Lung microvascular endothelial cell (primary cell): Measurements from ENCODE around the gene MYO3A. TPM values are rescaled to one million over a fixed set of nuclear protein-coding genes. Genes with fewer than 3 reads are reported as not detected.

ENCODE experiments used
- DNase-seq, 2 donors: peaks; one replicate each; pipeline versions ENCODE4 v3.0.0 to v3.0.0-alpha.2; 2010; ENCODE audit warnings: low read depth in 2 of 2
- total RNA-seq: library from RNA; depleted of rRNA; stranded (reverse); fragments of >200 nt; gene quantifications from 2 replicates; pipeline ENCODE4 v1.2.1, GENCODE V29; 2014

The MYO3A gene
- not detected in 2 replicates for total RNA-seq

DNA sequence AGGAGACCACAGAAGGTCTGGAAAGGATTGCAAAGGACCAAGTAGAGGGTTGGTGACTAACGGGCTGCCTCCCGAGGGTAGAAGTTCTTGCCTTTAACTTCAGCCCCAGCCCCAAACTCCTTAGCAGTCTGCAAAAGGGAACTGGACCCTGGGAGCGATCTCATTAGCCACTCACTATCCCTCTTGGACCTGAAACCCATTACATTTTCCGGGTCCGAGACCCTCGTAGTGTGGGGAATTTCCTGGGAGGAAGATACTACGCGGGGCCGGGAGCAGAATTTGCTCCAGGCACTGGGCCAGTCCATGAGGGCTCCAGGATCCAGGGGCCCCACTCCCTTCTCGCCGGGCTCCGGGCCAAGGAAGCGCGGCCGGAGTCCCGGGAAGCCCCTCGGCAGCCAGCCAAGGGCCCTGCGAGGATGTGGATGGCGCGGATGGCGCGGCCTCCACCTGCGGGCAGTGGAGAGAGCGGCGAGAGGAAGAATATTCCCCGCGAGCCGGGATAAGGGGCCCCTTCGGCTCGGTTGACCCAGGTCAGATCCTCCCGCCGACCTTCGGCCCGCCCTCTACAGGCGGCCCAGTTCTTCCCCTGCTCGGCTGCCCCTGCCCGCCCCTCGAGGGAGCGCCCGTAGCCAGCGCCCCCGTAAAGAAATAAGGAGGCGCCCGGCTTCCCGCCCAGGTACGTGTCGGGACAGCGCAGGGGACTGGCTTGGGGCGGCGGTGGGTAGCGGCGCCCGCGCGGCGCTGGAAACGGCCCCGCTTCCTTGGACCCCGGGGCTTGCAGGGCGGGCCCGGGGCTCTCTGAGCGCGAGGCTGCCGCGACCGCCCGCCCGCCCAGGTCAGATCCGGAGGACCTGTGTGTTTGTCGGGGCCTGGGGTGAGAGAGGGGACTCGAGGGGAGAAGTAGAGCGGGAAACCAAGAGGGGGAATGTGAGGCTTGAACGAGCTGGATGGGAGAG, at the start of gene MYO3A:
TSS of gene MYO3A (plus strand) at position 577 of the 956 bp plus-strand sequence. CDS start 17,882 bp downstream, outside the sequence.
- no peak for DNase-seq

DNA sequence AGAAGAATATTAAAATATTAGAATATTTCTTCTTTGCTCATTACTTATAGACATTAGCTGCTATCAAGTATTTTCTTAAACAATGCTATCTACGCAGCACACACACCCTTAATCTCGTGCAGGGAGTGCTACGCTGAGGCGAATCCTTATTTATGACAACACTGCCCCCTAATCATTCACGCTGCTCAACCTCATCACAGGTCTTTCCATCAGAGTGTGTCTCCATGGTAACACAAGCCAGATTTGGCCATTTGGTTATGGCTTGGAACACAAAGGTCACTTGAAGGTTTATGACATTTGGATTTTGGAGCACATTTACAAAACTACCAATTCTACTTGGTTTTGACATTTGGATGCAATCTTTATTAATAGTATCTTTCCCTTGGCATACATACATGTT, 45.4 kb upstream of the MYO3A start:
- no peak for DNase-seq

DNA sequence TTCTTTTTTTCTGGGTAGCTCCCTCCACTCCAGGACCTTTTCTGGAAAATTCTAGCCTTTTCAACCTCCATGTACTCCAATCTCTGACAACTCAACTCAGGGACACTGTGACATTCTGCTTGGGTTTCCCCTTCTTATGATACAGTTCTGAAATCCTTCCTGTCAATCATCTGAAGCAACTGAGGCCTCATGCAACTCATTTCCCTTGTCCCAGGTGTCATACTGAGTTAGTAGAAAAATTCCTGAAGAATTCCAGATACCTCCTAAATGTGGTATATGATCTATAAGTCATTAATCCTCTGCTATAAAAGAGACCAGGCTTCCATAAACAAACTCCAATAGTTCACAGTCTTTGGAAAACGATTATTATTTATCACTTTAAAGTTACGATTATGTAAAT, 43.0 kb upstream of the MYO3A start:
- no peak for DNase-seq

- no peak for DNase-seq
Measured at GRCh38 chr10:25895856-25896255, 38.2 kb upstream of the MYO3A start.

GRCh38 chr10:25896421-25896820, 37.6 kb upstream of the MYO3A start:
- DNase-seq = no peak

- DNase-seq = no peak
Measured at GRCh38 chr10:25899304-25899703, 34.7 kb upstream of the MYO3A start.

DNA sequence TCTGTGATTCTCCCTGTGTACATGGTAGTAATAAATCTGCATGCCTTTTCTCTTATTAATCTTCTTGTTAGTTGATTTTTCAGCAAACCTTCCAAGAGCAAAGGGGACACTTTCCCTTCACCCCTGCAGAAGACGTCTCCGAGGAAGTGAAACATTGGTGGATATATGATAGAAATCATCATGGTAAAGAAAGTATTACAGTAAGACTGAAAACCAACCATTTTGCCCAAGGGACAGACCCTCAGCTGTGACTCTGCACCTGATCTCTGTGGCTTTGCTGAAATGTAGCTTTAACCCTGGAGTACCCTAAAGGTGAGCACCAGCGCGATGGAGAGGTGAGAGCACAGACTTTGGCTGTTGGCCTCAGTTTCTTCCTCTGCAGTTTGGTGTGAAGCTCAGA, 32.8 kb upstream of the MYO3A start:
- no peak for DNase-seq

DNA sequence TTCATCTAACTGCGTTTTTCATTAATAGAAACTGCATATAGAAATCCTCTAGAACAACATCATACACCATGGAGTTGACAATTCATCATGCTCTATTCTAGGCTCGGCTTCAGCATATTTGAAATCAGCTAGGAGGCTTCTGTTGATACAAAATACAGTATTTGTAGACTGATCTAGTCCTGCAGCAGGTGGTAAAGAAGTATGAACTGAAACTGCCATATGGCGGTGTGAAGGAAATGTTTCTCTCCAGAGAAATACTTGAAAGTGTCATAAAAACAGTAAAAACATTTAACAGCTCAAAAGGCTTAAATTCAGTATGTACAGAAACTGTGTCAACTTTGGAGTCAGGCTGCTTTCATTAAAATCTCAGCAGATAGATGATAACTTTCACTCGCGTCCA, 32.0 kb upstream of the MYO3A start:
- DNase-seq = no peak

DNA sequence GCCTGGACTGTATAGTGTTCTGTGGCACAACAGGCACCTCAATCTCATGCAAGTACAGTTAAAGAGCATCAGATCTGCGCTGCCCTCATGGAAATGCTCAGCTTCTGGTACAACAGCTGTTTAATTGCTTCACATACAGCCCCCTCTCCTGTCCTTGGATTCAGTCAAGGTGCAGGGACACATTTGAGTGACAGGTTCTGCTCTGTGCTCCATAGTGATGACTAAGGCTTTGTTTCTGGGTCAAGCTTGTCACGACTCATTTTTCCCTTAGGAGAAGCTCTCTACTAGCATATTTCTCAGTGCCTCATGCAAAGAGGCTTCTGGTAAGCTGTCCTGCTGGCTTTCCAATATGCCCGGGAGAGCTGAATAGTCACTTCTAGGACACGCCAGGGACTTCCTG, 26.8 kb upstream of the MYO3A start:
- no peak for DNase-seq

DNA sequence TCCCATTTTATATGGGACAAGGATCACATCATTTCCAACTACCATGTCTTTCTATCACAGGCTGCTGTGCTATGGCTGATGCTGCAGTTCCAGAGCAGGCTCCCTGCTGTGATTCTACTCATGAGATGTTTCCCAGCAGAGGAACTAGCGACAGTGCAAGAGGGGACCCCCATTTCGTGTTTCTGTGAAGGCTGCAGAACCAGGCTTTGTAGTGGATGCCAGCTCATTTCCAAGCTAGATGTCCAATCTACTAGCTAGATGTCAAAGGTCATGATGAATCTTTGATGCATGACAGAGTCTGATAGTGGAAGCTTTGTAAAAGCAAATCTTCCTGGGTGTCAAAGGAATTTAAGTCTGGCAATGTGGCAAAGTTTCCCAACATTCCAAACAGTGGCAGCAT, 21.2 kb upstream of the MYO3A start:
- no peak for DNase-seq

GRCh38 chr10:25914776-25915175, 19.3 kb upstream of the MYO3A start:
- no peak for DNase-seq

GRCh38 chr10:25934621-25935139, 651 bp downstream of the MYO3A start:
- no peak for DNase-seq

GRCh38 chr10:25938405-25938804, 4.4 kb downstream of the MYO3A start:
- DNase-seq = no peak

- DNase-seq = no peak
Measured at GRCh38 chr10:25944771-25945170, 10.7 kb downstream of the MYO3A start.

DNA sequence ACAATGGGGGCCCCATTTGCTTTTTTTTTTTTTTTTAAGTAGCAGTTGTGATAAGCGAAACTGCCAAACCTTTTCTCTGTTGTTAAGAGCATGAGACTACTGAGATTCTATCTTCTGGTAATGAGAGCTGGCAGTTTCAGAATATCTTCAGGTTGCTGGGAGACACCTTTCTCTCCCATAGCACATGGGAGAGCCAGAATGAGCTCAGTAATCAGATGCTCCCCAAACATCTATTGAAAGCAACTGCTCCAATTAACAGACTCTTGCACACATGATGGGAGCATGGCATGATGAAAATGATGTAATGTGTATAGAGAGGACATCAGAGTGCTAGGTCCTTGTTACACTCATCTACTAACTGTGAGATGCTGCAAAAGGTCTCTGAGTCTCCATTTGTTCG, 18.8 kb downstream of the MYO3A start:
- no peak for DNase-seq

- DNase-seq = no peak
Measured at GRCh38 chr10:25954851-25955250, 20.8 kb downstream of the MYO3A start.

DNA sequence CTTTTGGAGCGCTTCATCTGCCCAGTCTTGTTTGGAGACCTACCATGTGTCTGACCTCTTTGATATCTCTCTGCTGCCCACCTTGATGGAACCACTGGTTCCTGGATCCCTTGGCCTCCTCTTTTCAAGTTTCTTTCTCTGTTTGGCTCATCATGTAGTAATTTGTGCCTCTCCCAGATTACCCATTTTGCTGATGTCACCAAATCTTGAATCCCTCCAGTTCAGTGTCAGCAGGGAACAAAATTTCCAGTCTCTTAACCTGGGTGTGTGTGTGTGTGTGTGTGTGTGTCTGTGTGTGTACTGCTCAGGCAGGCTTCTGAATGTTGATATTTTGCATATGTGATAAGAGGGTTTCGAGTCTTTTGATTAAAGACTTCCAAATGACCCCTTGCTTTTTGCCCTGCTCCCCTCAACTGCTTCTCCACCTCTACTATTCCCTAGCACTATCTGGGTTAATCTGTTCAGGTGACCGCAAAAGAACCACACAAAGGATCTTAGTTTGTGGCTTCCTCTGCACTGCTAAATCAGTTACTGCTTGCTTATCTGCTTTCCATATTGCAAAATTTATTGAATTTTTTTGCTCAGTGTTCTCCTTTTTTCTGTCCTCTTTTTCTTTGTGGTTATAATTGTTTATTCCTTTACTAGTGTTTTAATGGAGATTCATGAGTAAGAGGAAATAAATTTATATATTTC, 25.7 kb downstream of the MYO3A start:
- no peak for DNase-seq

DNA sequence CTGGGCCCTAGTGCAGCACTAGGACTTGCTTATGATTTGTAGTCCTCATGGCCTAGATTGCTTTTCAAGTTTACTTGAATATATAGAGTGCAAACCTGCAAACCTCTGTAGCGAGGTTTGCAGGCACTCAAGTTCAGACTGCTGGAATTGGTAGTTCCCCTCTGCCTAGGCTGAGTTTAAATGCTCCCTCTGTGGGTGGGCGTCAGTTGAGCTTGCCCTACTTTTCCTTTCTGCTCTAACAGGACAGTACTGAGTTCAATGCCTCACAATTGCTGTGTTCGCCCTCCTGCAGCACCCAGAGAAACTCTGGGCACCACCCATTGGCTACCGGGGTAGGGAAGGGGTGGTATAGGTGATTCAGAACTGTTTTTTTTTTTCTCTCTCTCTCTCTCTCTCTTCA, 31.6 kb downstream of the MYO3A start:
- no peak for DNase-seq

DNA sequence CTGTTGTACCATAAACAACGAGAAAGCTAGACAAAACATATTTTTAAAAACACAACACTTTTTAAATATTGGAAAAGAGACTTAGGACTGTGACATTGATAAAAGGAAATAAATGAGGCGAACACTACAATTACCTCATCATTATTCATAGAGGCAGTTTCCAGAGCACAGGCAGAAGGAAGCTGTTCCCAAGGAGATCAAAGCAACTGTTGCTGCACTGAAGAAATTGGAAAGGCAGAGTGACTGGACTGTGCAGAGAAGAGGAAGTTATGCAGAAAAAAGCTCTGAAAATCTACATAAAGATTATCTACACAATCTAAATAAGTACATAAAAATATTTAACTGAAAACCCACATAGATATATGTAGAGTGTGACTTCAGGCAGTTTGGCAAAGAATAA, 32.8 kb downstream of the MYO3A start:
- DNase-seq = no peak

- no peak for DNase-seq
Measured at GRCh38 chr10:25972631-25973030, 38.6 kb downstream of the MYO3A start.

GRCh38 chr10:25974897-25975459, 40.9 kb downstream of the MYO3A start:
- no peak for DNase-seq

GRCh38 chr10:25978771-25979170, 44.7 kb downstream of the MYO3A start:
- DNase-seq = no peak
